BLaER1 treated with 17β-estradiol and CSF1 and Interleukin-3, amounts not matched to agents 10 nM and 100 nM (cell line): Measurements from ENCODE around the gene CENPV.

ENCODE experiments used
- H3K27ac ChIP-seq, 11 experiments: shearing (Covaris generic); formaldehyde crosslinking; 2 replicates each; pipeline ENCODE4 v1.8.1; 2022
- H3K27me3 ChIP-seq, 11 experiments: shearing (Covaris generic); formaldehyde crosslinking; 2 replicates each; pipeline ENCODE4 v1.8.1; 2022
- H3K36me3 ChIP-seq, 11 experiments: shearing (Covaris generic); formaldehyde crosslinking; 2 replicates each; pipeline ENCODE4 v1.8.1; 2022
- H3K4me1 ChIP-seq, 10 experiments: shearing (Covaris generic); formaldehyde crosslinking; 2 replicates each; pipeline ENCODE4 v1.8.1; 2022
- H3K4me2 ChIP-seq, 11 experiments: shearing (Covaris generic); formaldehyde crosslinking; 2 replicates each; pipeline ENCODE4 v1.8.1; 2022
- H3K4me3 ChIP-seq, 10 experiments: shearing (Covaris generic); formaldehyde crosslinking; 2 replicates each; pipeline ENCODE4 v1.8.1; 2022
- H3K9ac ChIP-seq, 11 experiments: shearing (Covaris generic); formaldehyde crosslinking; 2 replicates each; pipeline ENCODE4 v1.8.1; 2022
- H3K9me3 ChIP-seq, 11 experiments: shearing (Covaris generic); formaldehyde crosslinking; replicated peaks in 1 of 11; 2 replicates each; pipeline ENCODE4 v1.8.1; 2022
- H4K20me1 ChIP-seq, 11 experiments: shearing (Covaris generic); formaldehyde crosslinking; 2 replicates each; pipeline ENCODE4 v1.8.1; 2022
- Cebpa-rat ChIP-seq, 11 experiments: shearing (Covaris generic); IDR thresholded peaks; 2 replicates each; pipeline ENCODE4 v1.8.1; 2022

The CENPV gene

DNA sequence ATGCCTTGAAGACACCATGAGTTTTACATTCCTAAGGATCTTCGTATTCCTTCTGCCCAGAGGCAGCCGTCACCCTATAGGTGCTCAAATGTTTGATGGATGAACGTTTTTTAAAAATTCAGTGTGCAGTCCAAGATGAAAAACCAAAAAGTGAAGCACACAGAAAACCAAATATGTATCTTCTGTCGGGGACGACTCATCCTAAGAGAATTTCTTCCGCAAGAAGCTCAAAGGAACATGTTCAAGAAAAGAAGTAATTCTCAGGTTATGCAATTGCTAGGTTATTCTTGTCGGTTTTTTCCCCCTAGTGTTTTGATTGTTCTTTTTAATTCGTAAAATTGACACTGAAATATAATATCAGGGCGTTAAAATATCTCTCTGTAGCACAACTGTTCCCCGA is 1.4 kb downstream of the CENPV start:
- peaks cover 0 to 20% (median 6%) of the 10 kb centered on the region in 11 experiments; a peak in 6 of 22 replicates for H4K20me1 ChIP-seq
- peak overlapping the region in 7 of 10 experiments; percentile 53 to 68 (median 61); a peak in 11 of 20 replicates for H3K4me3 ChIP-seq
- peaks cover 0 to 12% (median 6%) of the 10 kb centered on the region in 10 experiments; a peak in 8 of 20 replicates for H3K4me1 ChIP-seq
- no peak for TF ChIP-seq Cebpa-rat (IDR thresholded peaks at IDR 0.05)
- peak overlapping the region in 9 of 11 experiments; percentile 55 to 85 (median 77); a peak in 9 of 22 replicates for H3K4me2 ChIP-seq
- peaks cover 0 to 21% (median 13%) of the 10 kb centered on the region in 11 experiments; a peak in 19 of 22 replicates for H3K9me3 ChIP-seq
- H3K27ac ChIP-seq, result no peak overlapping the region
- peaks cover 40 to 62% (median 55%) of the 10 kb centered on the region in 11 experiments for H3K27me3 ChIP-seq
- peak overlapping the region in 5 of 11 experiments; percentile 61 to 79 (median 77); a peak in 6 of 22 replicates for H3K9ac ChIP-seq
- peaks cover 0 to 14% (median 0%) of the 10 kb centered on the region in 11 experiments; a peak in 5 of 22 replicates for H3K36me3 ChIP-seq

DNA sequence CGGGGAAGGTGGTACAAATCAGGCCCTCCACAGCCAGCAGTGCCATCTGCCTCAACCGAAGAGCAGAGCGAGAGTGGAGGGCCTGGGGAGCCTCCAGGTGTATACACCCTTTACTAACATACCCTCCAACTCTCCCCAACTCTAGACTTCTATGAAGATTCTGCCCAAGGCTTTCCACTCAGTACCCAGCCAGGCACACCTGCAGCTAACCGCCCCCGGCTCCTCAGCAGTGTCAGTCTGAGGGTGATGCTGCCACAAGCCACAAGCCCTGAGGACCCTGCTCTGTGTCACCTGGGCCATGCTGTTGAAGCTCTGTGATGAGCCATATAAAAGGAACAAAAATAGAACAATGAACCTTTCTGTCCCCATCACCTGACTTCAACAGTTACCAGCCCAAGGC is 3.8 kb downstream of the CENPV start:
- no peak for TF ChIP-seq Cebpa-rat (IDR thresholded peaks at IDR 0.05)
- no peak overlapping the region for H3K4me3 ChIP-seq
- peaks cover 0 to 16% (median 0%) of the 10 kb centered on the region in 11 experiments; a peak in 6 of 22 replicates for H3K36me3 ChIP-seq
- no peak overlapping the region for H3K9ac ChIP-seq
- H3K27me3 ChIP-seq, result peaks cover 40 to 47% (median 42%) of the 10 kb centered on the region in 11 experiments
- H3K27ac ChIP-seq, result no peak overlapping the region
- H3K9me3 ChIP-seq, result peaks cover 0 to 20% (median 13%) of the 10 kb centered on the region in 11 experiments; a peak in 19 of 22 replicates
- no peak overlapping the region for H3K4me2 ChIP-seq
- H4K20me1 ChIP-seq, result peaks cover 0 to 20% (median 6%) of the 10 kb centered on the region in 11 experiments; a peak in 6 of 22 replicates
- peaks cover 0 to 12% (median 6%) of the 10 kb centered on the region in 10 experiments; a peak in 8 of 20 replicates for H3K4me1 ChIP-seq

DNA sequence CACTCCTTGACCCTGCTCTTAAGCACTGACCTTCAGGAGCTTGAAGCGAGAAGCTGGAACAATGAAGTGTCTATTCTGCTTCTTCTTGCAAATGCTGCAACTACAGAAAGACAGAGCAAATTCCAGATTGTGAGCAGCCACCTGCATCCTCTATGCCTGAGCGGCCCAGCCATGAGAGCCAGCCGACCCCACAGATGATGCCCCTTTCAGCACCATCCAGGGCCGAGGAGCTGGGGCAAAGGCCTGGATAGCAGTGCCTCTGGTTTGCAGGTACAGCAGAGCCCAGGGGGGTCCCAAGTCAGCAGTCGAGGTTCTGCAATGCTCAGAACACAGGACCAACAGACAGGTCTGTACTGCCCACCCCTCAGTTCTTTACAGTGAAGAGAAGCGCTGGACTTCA is 4.7 kb downstream of the CENPV start:
- Histone ChIP-seq H3K4me2 (no peak overlapping the region), H3K9ac (no peak overlapping the region), H3K27me3 (peaks cover 32 to 39% (median 34%) of the 10 kb centered on the region in 11 experiments), H3K27ac (no peak overlapping the region), H3K4me1 (peaks cover 0 to 12% (median 6%) of the 10 kb centered on the region in 10 experiments; a peak in 8 of 20 replicates), H3K4me3 (no peak overlapping the region), H4K20me1 (peaks cover 0 to 20% (median 6%) of the 10 kb centered on the region in 11 experiments; a peak in 6 of 22 replicates), H3K9me3 (peaks cover 0 to 12% (median 5%) of the 10 kb centered on the region in 11 experiments; a peak in 19 of 22 replicates), H3K36me3 (peaks cover 0 to 21% (median 0%) of the 10 kb centered on the region in 11 experiments; a peak in 8 of 22 replicates)
- TF ChIP-seq Cebpa-rat (IDR thresholded peaks at IDR 0.05), result no peak

DNA sequence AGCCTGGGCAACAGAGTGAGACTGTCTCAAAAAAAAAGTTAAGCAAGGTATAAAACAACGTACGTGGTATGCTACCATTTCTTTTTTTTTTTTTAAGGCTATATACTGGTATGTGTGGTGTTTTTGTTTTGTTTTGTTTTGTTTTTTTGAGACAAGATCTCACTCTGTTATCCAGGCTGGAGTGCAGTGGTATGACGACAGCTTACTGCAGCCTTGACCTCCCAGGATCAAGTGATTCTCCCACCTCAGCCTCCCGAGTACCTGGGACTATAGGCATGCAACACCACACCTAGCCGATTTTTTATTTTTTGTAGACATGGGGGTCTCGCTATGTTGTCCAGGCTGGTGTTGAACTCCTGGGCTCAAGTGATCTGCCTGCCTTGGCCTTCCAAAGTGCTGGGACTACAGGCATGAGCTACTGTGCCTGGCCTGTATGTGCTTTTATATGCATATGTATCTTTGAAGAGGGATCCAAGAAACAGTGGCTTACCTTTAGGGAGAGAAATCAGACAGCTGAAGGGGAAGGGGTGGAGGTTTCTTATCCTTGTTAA is 6.5 kb downstream of the CENPV start:
- Histone ChIP-seq H3K4me3 (no peak overlapping the region), H3K4me2 (no peak overlapping the region)
- no peak for TF ChIP-seq Cebpa-rat (IDR thresholded peaks at IDR 0.05)

DNA sequence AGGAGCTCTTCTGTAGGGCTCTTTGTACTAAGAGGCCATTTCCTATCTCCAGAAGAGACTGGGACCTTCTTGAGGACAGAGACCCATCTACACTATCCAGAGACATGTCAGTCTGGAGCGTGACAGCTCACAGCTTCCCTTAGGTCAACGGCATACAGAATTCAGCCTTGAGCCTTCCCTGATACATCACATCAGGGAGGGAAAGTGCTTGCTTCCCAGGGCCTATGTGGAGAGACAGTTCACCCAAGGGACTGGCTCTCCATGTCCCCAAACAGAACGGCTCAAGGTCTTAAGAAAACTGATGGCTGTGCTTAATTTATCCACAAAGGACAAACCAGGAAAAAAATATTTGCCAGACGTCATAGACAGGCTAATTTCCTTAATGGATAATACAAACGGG is 7.7 kb downstream of the CENPV start:
- Histone ChIP-seq H3K9me3 (no peaks in the 10 kb centered on the region), H3K4me2 (no peak overlapping the region), H3K9ac (no peak overlapping the region), H3K27me3 (peaks cover 3 to 9% (median 4%) of the 10 kb centered on the region in 11 experiments; a peak in 21 of 22 replicates), H3K4me1 (no peaks in the 10 kb centered on the region), H3K36me3 (peaks cover 0 to 31% (median 13%) of the 10 kb centered on the region in 11 experiments; a peak in 13 of 22 replicates), H4K20me1 (peaks cover 0 to 7% (median 0%) of the 10 kb centered on the region in 11 experiments; a peak in 1 of 22 replicates), H3K4me3 (no peak overlapping the region), H3K27ac (no peak overlapping the region)
- no peak for TF ChIP-seq Cebpa-rat (IDR thresholded peaks at IDR 0.05)

More for the DNA sequence above, 6.5 kb downstream of the CENPV start:
- H3K27me3 ChIP-seq, result peaks cover 14 to 21% (median 16%) of the 10 kb centered on the region in 11 experiments
- peaks cover 0 to 8% (median 0%) of the 10 kb centered on the region in 11 experiments; a peak in 2 of 22 replicates for H4K20me1 ChIP-seq
- peaks cover 0 to 31% (median 13%) of the 10 kb centered on the region in 11 experiments; a peak in 13 of 22 replicates for H3K36me3 ChIP-seq
- H3K9me3 ChIP-seq, result no peaks in the 10 kb centered on the region
- H3K4me1 ChIP-seq, result no peaks in the 10 kb centered on the region
- H3K9ac ChIP-seq, result no peak overlapping the region
- no peak overlapping the region for H3K27ac ChIP-seq

DNA sequence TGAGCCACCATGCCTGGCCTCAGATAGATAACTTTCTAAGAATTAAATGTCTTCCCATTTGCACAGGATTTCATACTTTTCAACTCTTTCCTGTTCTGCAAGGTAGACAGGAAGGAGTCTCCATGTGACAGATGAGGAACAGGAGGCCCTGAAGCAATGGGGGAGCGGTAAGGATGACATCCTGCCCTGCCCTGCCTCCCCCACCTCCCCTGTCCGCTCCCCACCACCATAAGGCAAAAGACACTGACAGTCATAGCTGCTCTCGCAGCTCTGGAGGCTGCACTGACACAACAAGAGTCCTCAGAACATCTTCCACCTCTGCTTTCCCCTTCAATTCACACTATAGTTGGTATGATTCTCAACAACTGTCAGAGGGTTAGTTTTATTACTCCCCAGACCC is 9.7 kb downstream of the CENPV start:
- H4K20me1 ChIP-seq, result no peaks in the 10 kb centered on the region
- H3K27me3 ChIP-seq, result no peaks in the 10 kb centered on the region
- no peak overlapping the region for H3K4me3 ChIP-seq
- TF ChIP-seq Cebpa-rat (IDR thresholded peaks at IDR 0.05), result no peak
- no peaks in the 10 kb centered on the region for H3K4me1 ChIP-seq
- H3K4me2 ChIP-seq, result no peak overlapping the region
- peaks cover 0 to 27% (median 13%) of the 10 kb centered on the region in 11 experiments; a peak in 12 of 22 replicates for H3K36me3 ChIP-seq
- H3K27ac ChIP-seq, result no peak overlapping the region
- no peak overlapping the region for H3K9ac ChIP-seq
- H3K9me3 ChIP-seq, result no peaks in the 10 kb centered on the region

DNA sequence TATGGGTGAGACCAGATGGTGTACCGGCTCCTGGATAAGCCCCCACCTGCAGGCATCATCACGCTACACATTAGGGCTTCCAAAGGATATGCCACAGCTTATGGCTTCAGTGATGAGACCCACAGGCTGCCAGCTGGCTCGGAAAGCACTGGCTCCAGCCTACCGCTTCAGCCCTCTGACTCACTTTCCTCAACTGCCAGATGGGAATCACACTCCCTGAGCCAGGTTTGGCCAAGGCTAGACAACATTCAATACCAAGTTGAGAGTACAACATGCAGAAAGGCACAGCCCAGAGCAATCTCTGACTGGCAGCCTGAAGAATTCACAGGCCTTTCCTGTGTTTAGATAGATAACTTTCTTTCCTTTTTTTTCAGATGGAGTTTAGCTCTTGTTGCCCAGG is 10.3 kb downstream of the CENPV start:
- H3K36me3 ChIP-seq, result peaks cover 0 to 21% (median 13%) of the 10 kb centered on the region in 11 experiments; a peak in 11 of 22 replicates

DNA sequence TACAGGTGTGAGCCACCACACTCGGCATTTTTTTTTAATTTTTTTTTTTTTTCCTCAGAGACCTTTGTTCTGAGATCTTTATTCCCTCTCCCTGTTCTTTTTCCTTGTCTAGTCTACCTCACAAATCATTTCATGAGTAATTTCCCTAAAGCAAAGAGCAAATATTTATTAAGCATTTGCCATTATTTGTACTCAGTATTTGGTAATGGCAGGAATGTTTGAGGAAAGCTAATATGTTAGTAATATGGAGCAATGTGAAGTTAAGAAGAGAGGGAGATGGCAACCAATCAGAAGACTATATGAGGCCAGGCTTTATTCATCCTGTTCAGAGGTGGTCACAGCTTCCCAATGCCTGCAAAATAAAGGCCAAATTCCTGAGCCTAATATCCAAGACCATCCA is 13.3 kb downstream of the CENPV start:
- H3K4me1 ChIP-seq, result no peaks in the 10 kb centered on the region
- no peaks in the 10 kb centered on the region for H3K27me3 ChIP-seq
- peaks cover 0 to 20% (median 13%) of the 10 kb centered on the region in 11 experiments; a peak in 11 of 22 replicates for H3K36me3 ChIP-seq
- no peaks in the 10 kb centered on the region for H4K20me1 ChIP-seq
- H3K9ac ChIP-seq, result no peak overlapping the region
- no peaks in the 10 kb centered on the region for H3K9me3 ChIP-seq
- H3K4me3 ChIP-seq, result no peak overlapping the region
- H3K4me2 ChIP-seq, result no peak overlapping the region
- no peak overlapping the region for H3K27ac ChIP-seq
- TF ChIP-seq Cebpa-rat (IDR thresholded peaks at IDR 0.05), result no peak

More for the DNA sequence above, 10.3 kb downstream of the CENPV start:
- Histone ChIP-seq H3K9ac (no peak overlapping the region), H3K4me3 (no peak overlapping the region), H3K27ac (no peak overlapping the region), H3K9me3 (no peaks in the 10 kb centered on the region), H3K4me2 (no peak overlapping the region), H3K27me3 (no peaks in the 10 kb centered on the region), H3K4me1 (no peaks in the 10 kb centered on the region), H4K20me1 (no peaks in the 10 kb centered on the region)
- TF ChIP-seq Cebpa-rat (IDR thresholded peaks at IDR 0.05), result no peak

DNA sequence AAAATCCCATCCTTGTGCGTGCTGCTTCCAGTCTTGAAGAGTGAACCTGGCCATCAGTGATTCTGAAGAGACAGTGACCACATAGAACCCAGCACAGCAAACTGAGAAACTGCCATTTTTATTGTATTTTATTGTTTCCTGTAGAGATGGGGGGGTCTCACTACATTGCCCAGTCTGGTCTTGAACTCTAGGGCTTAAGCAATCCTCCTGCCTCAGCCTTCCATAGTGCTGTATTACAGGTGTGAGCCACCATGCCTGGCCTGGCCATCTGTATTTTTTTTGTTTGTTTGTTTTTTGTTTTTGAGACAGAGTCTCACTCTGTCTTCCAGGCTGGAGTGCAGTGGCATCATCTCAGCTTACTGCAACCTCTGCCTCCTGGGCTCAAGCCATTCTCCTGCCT is 13.9 kb downstream of the CENPV start:
- no peak for TF ChIP-seq Cebpa-rat (IDR thresholded peaks at IDR 0.05)
- H3K27ac ChIP-seq, result no peak overlapping the region
- H3K4me3 ChIP-seq, result no peak overlapping the region

More for the DNA sequence above, 13.9 kb downstream of the CENPV start:
- Histone ChIP-seq H3K36me3 (peaks cover 0 to 19% (median 10%) of the 10 kb centered on the region in 11 experiments; a peak in 11 of 22 replicates), H3K4me2 (no peak overlapping the region), H3K9me3 (no peaks in the 10 kb centered on the region), H3K4me1 (no peaks in the 10 kb centered on the region), H3K27me3 (no peaks in the 10 kb centered on the region), H4K20me1 (no peaks in the 10 kb centered on the region), H3K9ac (no peak overlapping the region)
